Prostate gland (tissue), 2 donors: ENCODE results near the gene PTPN14.

Source experiments
- POLR2A ChIP-seq: fragments of 450-650 bp; IDR thresholded peaks from one replicate; pipeline ENCODE4 v1.6.1; 2016; ENCODE audit warnings: antibody characterized with exemption, mild to moderate bottlenecking
- POLR2AphosphoS5 ChIP-seq: sonication (generic); formaldehyde crosslinking; IDR thresholded peaks from one replicate; pipeline ENCODE4 v1.6.1; 2017; ENCODE audit warnings: antibody characterized with exemption
- TF ChIP-seq, protein P1 (sequence below), 4 experiments: fragments of 200-600 bp in 2 of 4; fragments of 450-650 bp in 2 of 4; sonication (generic) in 2 of 4; IDR thresholded peaks; 1 replicate in 3 of 4; 2 replicates in 1 of 4; pipeline ENCODE4 v1.5.1; 2016 to 2019; ENCODE audit warnings: antibody characterized with exemption in 4 of 4, mild to moderate bottlenecking in 2 of 4, moderate library complexity in 2 of 4

DNA sequence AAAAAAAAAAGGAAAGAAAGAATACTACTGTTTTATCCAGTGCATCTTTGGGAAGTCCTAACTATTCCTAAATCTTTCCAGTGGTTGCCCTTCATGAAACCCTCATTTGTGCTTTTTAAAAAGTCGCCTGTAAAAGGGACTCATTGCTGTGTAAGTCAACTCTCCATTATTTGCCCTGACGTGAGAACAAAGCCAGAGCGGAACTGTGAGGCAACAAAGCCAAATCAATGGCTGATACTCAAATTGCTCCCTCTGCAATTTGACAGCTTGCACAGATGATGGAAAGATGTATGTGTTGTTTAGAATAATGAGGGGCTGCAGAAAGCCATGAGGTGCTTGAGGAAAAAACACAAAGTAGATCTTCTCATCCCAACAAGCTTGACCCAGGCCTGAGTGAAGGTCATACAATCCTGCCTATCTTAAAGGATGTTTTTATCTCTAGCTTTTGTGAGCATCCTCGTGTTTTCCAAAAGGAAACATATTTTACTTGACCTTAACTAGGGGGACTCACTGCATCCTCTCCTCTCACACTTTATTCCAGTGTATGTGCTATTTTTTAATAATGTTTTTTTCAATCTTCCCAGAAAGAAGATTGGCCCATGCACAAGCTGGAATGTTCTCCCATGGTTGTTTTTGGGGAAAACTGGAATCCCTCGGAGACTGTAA is 237.1 kb downstream of the PTPN14 start:
- TF ChIP-seq POLR2AphosphoS5 (no peak), POLR2A (no peak)
- TF ChIP-seq, protein P1, sequence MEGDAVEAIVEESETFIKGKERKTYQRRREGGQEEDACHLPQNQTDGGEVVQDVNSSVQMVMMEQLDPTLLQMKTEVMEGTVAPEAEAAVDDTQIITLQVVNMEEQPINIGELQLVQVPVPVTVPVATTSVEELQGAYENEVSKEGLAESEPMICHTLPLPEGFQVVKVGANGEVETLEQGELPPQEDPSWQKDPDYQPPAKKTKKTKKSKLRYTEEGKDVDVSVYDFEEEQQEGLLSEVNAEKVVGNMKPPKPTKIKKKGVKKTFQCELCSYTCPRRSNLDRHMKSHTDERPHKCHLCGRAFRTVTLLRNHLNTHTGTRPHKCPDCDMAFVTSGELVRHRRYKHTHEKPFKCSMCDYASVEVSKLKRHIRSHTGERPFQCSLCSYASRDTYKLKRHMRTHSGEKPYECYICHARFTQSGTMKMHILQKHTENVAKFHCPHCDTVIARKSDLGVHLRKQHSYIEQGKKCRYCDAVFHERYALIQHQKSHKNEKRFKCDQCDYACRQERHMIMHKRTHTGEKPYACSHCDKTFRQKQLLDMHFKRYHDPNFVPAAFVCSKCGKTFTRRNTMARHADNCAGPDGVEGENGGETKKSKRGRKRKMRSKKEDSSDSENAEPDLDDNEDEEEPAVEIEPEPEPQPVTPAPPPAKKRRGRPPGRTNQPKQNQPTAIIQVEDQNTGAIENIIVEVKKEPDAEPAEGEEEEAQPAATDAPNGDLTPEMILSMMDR (IDR thresholded peaks at IDR 0.05) = no peak
